Measurements from ENCODE around the gene FRMD6.
A peak's percentile ranks its signal among the peaks of the same experiment; 100 is the strongest.

The FRMD6 gene

GRCh38 chr14:51653079-51653774 lies 1.5 kb downstream of the FRMD6 start:
- Histone ChIP-seq H3K4me2 (peak overlapping the region; percentile 88), H3K27me3 (ENCODE audit: insufficient read depth, low read depth) (no peaks in the 10 kb centered on the region), H4K20me1 (ENCODE audit: insufficient read depth) (0 out of 2 replicates have a peak, but pooled peaks cover 4% of the 10 kb centered on the region), H3K4me3 (IDR thresholded peaks at IDR 0.05; ENCODE audit: insufficient read depth, low read depth, low read length) (no peak overlapping the region), H3K36me3 (ENCODE audit: insufficient read depth) (no peaks in the 10 kb centered on the region), H3K79me2 (ENCODE audit: insufficient read depth, low read depth) (peaks cover 89% of the 10 kb centered on the region), H3K27ac (peak overlapping the region; percentile 36; the same call in 1 of the 2 replicates), H3K4me1 (ENCODE audit: low read depth, poor library complexity, severe bottlenecking) (peaks cover 58% of the 10 kb centered on the region), H3K9ac (peak overlapping the region; percentile 42; the same call in 1 of the 2 replicates), H2AFZ (ENCODE audit: low read depth) (no peak overlapping the region)
- no peak for TF ChIP-seq CTCF (conservative IDR thresholded peaks at IDR 0.05; ENCODE audit: low read depth, low read length)

- peaks cover 90% of the 10 kb centered on the region for H3K79me2 ChIP-seq (ENCODE audit: insufficient read depth, low read depth)
- peak overlapping the region; percentile 15; the same call in 1 of the 2 replicates for H3K27ac ChIP-seq
- H3K27me3 ChIP-seq (ENCODE audit: insufficient read depth, low read depth): no peaks in the 10 kb centered on the region
- no peak overlapping the region for H3K4me3 ChIP-seq (IDR thresholded peaks at IDR 0.05; ENCODE audit: insufficient read depth, low read depth, low read length)
- no peak for TF ChIP-seq CTCF (conservative IDR thresholded peaks at IDR 0.05; ENCODE audit: low read depth, low read length)
- no peak overlapping the region for H2AFZ ChIP-seq (ENCODE audit: low read depth)
- peaks cover 53% of the 10 kb centered on the region for H3K4me1 ChIP-seq (ENCODE audit: low read depth, poor library complexity, severe bottlenecking)
- peak overlapping the region; percentile 25; the same call in 1 of the 2 replicates for H3K9ac ChIP-seq
- no peaks in the 10 kb centered on the region for H3K36me3 ChIP-seq (ENCODE audit: insufficient read depth)
- 0 out of 2 replicates have a peak, but pooled peaks cover 10% of the 10 kb centered on the region for H4K20me1 ChIP-seq (ENCODE audit: insufficient read depth)
- H3K4me2 ChIP-seq: peak overlapping the region; percentile 88
These were observed 2.2 kb downstream of the FRMD6 start for GRCh38 chr14:51653775-51654532.

GRCh38 chr14:51654533-51654845 lies 2.8 kb downstream of the FRMD6 start:
- H3K9ac ChIP-seq: peak overlapping the region; percentile 25; the same call in 1 of the 2 replicates
- H3K27me3 ChIP-seq (ENCODE audit: insufficient read depth, low read depth): no peaks in the 10 kb centered on the region
- H2AFZ ChIP-seq (ENCODE audit: low read depth): no peak overlapping the region
- peak overlapping the region; percentile 88 for H3K4me2 ChIP-seq
- H3K27ac ChIP-seq: no peak overlapping the region; the same call in 1 of the 2 replicates
- 0 out of 2 replicates have a peak, but pooled peaks cover 10% of the 10 kb centered on the region for H4K20me1 ChIP-seq (ENCODE audit: insufficient read depth)
- H3K4me1 ChIP-seq (ENCODE audit: low read depth, poor library complexity, severe bottlenecking): peaks cover 48% of the 10 kb centered on the region
- no peak overlapping the region for H3K4me3 ChIP-seq (IDR thresholded peaks at IDR 0.05; ENCODE audit: insufficient read depth, low read depth, low read length)
- H3K36me3 ChIP-seq (ENCODE audit: insufficient read depth): no peaks in the 10 kb centered on the region; the same call in 1 of the 2 replicates
- TF ChIP-seq CTCF (conservative IDR thresholded peaks at IDR 0.05; ENCODE audit: low read depth, low read length): no peak
- peaks cover 90% of the 10 kb centered on the region for H3K79me2 ChIP-seq (ENCODE audit: insufficient read depth, low read depth)

- no peak overlapping the region for H3K4me2 ChIP-seq
- no peak overlapping the region for H3K9ac ChIP-seq
- no peaks in the 10 kb centered on the region; the same call in 1 of the 2 replicates for H3K36me3 ChIP-seq (ENCODE audit: insufficient read depth)
- 0 out of 2 replicates have a peak, but pooled peaks cover 10% of the 10 kb centered on the region for H4K20me1 ChIP-seq (ENCODE audit: insufficient read depth)
- H3K79me2 ChIP-seq (ENCODE audit: insufficient read depth, low read depth): peaks cover 97% of the 10 kb centered on the region
- H3K27me3 ChIP-seq (ENCODE audit: insufficient read depth, low read depth): no peaks in the 10 kb centered on the region
- peaks cover 42% of the 10 kb centered on the region for H3K4me1 ChIP-seq (ENCODE audit: low read depth, poor library complexity, severe bottlenecking)
- no peak overlapping the region for H3K27ac ChIP-seq
- no peak for TF ChIP-seq CTCF (conservative IDR thresholded peaks at IDR 0.05; ENCODE audit: low read depth, low read length)
- H3K4me3 ChIP-seq (IDR thresholded peaks at IDR 0.05; ENCODE audit: insufficient read depth, low read depth, low read length): no peak overlapping the region
- no peak overlapping the region for H2AFZ ChIP-seq (ENCODE audit: low read depth)
These were observed 6.1 kb downstream of the FRMD6 start for GRCh38 chr14:51657762-51658161.

Data from KMS-11 (cell line).